DMS114 treated with DMSO at 0.1 percent for 48 hours (cell line): Measurements from ENCODE around the gene MLLT10.
"Not testable (repeated sequence)": the region's sequence is repeated elsewhere in the genome, so short reads cannot be mapped to it uniquely, and the experiment has no call there.

Experiments used
- DNase-seq: peaks from one replicate; lab custom pipeline; 2025; ENCODE audit not compliant: unreplicated experiment; lab: John Stamatoyannopoulos, UW

The MLLT10 gene

DNA sequence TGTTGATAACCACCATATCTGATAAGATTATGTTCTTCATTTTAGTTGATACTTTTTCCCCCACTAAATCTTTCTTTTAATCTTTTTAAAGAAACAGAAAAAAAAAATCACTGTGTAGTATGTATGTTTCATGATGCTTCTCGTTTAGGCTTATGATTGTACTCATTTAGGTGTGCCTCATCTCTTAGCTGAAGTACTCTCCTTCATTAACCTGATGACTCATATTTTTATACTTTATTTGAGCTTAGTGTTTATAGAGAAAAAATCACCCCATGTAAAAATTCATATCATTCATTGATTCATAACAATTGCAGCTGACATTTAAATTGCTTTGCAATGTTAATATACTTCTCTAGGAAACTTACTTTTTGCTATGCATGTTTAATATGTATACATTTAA is 158.9 kb downstream of the MLLT10 start:
- DNase-seq = no peak

GRCh38 chr10:21693418-21693817 is 159.4 kb downstream of the MLLT10 start:
- DNase-seq = no peak

- DNase-seq = no peak
These were observed 160.6 kb downstream of the MLLT10 start for GRCh38 chr10:21694631-21695030.

DNA sequence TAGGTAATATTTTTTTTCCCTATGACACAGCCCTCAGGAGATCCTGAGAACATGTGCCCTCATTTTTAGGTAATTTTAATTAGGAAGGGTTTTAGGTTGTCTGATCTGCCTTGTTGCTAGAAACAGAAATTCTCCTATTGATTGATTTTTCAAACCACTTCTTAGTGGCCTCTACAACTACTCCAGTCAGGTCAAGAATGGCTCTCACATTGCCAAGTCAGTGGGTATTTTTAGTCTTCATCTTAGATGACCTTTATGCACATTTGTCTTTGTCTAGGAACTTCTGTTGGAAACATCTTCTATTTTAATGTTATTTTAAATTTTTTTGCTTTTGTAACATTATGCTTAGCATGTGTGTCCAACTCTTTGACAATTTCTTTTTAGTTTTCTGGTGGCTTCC is 162.3 kb downstream of the MLLT10 start:
- no peak for DNase-seq

GRCh38 chr10:21699575-21699974 is 165.5 kb downstream of the MLLT10 start:
- no peak for DNase-seq

- no peak for DNase-seq
These were observed 166.4 kb downstream of the MLLT10 start for GRCh38 chr10:21700474-21700873.

DNA sequence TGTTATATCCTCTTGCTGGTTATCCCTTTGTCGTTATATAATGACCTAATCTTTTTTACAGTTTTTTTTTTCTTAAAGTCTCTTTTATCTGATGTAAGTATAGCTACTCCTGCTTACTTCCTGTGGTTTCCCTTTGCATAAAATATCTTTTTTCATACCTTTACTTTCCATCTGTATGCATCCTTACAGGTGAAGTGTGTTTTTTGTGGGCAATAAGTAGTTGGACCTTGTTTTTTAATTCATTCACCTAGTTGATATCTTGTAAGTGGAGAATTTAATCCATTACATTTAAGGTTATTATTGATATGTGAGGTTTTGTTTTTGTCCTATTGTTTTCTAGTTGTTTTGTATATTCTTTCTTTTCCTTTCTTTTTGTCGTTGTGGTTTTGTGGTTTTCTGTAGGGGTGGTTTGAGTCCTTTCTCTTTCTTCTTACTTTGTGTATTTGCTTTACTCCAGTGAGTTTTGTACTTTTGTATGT is 168.6 kb downstream of the MLLT10 start:
- DNase-seq = no peak

- no peak for DNase-seq
These were observed 171.3 kb downstream of the MLLT10 start for GRCh38 chr10:21705142-21705827.

DNA sequence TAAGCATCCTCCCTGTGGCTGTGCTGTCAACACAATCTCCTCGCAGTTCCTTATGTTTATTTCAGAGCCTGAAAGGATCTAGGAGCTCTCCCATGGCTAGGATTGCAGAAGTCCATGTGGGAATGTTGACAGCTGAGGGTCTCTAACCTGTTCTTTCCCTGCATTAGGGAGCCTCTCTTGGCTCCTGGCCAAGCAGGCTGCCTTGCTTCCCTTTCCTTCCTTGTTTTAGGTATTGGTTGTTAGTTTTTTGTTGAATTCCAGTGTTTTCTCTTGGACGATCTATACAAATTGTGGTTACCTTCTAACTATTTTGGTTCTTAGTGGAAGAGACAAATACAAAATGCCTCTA is 171.8 kb downstream of the MLLT10 start:
- no peak for DNase-seq

- no peak for DNase-seq
These were observed 173.5 kb downstream of the MLLT10 start for GRCh38 chr10:21707498-21707897.

- no peak for DNase-seq
These were observed 178.9 kb downstream of the MLLT10 start for GRCh38 chr10:21712975-21713374.

GRCh38 chr10:21715531-21716195 is 181.6 kb downstream of the MLLT10 start:
- no peak for DNase-seq

- not testable (repeated sequence) for DNase-seq
These were observed 183.5 kb downstream of the MLLT10 start for GRCh38 chr10:21717437-21718054.

- DNase-seq = no peak
These were observed 185.5 kb downstream of the MLLT10 start for GRCh38 chr10:21719502-21719901.

DNA sequence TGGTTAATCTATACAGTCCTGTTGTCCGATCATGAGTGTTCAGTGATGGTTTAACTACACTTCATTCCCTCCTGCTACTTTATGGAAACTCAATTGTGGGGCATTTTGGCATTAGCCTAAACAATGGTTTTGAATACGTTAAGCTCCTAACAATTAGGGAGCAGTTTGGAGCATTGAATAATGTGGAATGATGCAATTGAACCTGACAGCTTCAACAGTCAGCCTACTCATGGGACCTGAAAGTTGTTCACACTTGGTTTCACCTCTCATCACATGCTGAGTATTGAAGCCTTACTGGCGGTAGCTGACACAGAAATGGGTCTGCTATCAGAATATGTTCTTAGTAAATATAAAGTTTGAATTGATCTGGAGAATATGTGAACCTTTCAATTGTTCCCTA is 186.1 kb downstream of the MLLT10 start:
- DNase-seq = no peak

DNA sequence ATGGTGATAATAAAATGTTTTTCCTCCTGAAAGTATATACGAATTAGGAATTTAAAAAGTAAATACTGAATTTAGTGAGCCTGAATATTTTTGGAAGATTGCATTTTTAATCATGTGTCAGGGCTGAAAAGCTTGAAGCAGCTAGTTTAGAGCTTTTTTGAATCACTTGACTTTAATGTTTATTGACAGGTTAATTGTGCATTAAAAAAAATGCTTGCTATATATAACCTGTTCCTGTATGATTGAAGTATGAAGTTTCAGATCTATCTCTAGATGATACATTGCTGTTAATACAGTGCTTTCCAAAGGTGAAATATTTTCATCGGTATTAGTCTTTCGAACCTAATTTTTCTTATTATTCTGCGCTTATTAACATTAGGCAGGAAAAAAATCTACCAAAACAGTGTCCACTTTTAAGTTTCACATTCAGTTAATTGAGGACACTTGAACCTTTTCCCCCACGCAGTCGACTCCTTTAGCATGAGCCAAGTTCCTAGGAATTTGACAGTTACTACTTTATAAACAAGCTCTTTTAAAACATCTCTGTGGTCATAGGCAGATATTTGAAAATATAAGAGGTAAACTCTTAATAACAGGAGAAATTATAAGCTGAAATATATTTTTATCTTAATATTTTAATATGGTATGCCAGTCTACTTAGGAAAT is 187.1 kb downstream of the MLLT10 start:
- DNase-seq = no peak

DNA sequence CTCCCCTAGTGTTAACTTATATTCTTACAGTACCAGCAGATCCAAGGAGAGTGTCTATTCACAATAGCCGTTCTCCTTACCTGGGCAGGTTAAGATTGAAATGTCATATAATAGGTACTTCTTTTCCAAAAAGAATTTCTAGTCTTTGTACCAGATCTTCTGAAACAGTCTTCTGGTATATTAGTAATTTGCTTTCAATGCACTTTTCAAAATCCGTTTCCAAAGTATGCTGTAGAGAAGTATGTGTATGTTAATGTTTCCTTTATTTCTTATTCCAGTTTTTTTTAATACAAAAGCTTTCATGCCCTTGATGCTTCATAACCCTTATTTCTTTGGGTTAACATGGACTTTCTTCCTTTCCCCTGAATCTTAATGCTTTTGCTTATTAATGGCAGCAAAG is 188.2 kb downstream of the MLLT10 start:
- DNase-seq = no peak

DNA sequence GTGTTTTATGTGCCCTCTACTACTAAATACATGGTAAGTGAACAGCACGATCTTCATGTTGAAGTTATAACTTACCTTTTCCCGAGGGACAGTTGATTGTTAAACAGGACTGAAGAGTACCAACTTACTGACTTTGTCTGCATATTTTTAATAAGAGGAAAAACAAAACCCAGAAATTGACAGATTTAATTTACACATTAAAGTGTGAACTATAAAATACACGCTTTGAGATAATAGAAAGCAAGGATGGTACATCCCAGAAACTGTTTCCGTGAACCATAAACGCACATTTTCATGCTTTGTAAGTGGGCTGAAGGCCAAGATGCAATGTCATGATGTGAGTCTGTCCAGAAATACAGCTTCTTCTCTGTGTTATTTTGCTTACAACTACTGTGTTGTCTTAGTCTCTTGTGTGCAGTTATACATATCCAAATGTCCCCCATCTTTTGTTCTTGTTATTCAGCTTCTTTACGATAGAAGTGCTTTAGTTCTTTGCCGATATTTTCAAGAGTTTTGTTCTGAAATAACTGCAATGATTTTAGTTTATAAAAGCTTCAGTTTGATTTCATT is 190.1 kb downstream of the MLLT10 start:
- no peak for DNase-seq

GRCh38 chr10:21724687-21725367 is 190.8 kb downstream of the MLLT10 start:
- peak; percentile 42 for DNase-seq

GRCh38 chr10:21726601-21727225 is 192.7 kb downstream of the MLLT10 start:
- no peak for DNase-seq
